GM18870 (cell line): ENCODE measurements around the gene TMX1.
"Not testable (repeated sequence)": the region's sequence is repeated elsewhere in the genome, so short reads cannot be mapped to it uniquely, and the experiment has no call there.

Experiments
- ATAC-seq: cut with Tn5 transposase; IDR thresholded peaks from one replicate; pipeline ENCODE4 v1.9.1; 2021; ENCODE audit warnings: moderate library complexity; ENCODE audit not compliant: unreplicated experiment

The TMX1 gene

DNA sequence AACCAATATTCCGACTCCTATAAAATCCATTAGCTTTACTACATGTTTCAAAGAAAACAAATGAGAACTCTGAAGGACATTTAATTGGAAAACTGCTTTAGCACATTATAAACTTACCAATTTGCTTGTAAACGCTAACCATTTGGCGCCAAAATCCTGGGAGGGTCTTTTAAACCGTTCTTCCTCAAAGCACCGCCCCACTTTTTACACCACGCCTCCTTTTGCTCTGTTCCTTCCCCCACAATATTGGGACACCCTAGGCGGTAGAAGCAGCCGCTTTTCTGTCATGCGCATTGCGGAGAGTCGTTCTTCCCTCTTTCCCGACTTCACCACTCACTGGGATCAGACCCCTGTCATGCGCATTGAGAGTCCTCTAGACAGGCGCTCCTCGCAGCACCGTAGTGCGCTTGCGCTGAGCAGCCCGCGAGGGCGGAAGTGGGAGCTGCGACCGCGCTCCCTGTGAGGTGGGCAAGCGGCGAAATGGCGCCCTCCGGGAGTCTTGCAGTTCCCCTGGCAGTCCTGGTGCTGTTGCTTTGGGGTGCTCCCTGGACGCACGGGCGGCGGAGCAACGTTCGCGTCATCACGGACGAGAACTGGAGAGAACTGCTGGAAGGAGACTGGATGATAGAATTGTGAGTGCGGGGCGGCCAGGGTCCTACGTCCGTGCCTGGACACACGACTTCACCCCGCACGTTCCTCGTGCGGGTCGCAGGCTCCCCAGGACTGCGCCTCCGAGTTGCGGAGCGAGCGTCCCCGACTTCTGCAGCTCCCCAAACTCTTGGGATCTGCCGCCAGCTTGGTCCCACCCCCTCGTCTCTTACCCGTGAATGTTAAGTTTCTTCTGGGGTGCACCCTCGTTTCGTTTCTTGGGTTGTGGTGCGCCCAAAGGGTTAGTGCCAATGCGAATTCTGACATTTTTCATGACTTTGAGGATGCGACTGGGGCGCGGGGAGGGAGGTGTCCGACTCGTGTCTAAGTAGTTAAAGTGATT, at the start of gene TMX1:
TMX1 (plus strand) TSS at position 435 of the 991 bp plus-strand sequence; CDS start at position 481, 46 bp downstream.
- ATAC-seq, result peak; percentile 73

- ATAC-seq, result no peak
Observed at GRCh38 chr14:51201890-51202289, 38.2 kb upstream of the TMX1 start.

DNA sequence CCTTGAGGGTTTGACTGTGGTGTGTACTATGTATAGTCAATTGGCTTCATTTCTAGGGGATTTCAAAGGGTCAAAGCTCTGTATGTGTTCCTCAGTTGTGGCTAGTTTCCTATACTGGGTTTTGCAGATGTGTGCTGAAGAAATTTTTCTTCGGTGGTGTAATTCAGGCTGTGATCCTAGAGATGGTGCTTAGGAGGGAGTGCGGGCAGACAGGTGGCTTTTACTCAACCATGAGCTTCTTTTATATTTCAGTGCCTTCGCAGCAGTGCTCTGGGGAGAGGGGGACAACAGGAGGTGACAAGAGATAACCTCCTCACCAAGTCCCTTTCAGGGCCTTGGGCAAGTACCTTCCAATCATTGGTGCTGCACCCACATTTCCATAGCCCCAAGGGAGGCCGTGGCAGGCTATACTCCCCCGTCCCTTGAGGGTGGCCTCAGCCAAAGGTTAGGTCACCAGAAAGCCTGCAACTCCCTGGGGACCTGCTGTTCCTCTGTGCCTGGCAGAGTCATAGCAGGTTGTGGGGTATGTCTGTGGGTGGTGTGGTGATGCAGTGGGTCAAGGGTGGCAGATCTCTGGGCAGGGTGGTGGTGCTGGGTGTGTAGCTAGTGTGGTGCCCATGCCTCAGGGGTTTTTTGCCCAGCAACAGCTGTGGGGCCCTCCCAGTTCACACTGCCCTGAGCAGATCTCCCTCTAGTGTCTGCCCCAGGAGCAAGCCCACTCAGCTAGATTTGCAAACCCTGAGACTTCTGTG, 37.0 kb upstream of the TMX1 start:
- ATAC-seq, result peak; percentile 51

DNA sequence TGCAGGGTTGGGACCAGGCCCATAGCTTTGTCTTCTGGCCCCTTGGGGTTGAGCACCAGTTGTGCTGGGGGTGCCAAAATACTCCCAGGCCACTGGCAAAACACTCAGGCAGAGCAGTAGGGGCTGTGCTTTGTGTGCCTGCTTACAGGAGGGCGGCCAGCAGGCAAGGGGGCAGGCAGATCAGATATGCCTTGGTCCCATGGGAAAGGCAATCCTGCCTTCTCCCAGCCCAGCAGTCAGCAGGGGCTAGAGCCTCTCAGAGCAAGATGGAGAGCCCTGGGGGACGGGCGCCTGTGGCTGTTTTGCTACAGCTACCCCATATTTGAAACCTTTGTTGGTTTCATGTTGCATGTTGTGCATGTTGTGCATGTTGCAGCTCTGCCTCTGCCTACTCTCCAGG, 36.2 kb upstream of the TMX1 start:
- no peak for ATAC-seq

DNA sequence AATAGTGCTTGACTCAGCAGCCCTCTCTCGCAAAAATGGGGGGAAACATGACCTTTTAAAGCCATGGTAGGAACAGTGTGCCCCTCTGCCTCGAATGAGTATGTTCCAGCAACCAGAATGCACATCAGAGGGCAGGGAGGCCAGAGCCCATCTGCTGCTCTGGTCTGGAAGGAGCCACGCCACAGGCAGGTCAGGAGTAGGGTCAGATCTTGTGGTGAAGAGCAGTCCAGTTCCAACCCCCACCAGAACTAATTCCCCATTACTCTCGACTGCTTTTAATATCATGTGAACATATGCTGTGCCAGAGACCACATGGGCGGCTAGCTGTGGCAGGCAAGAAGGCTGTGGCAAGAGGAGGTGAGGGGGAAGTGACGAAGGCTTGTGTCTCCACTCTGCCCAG, 34.6 kb upstream of the TMX1 start:
- no peak for ATAC-seq

DNA sequence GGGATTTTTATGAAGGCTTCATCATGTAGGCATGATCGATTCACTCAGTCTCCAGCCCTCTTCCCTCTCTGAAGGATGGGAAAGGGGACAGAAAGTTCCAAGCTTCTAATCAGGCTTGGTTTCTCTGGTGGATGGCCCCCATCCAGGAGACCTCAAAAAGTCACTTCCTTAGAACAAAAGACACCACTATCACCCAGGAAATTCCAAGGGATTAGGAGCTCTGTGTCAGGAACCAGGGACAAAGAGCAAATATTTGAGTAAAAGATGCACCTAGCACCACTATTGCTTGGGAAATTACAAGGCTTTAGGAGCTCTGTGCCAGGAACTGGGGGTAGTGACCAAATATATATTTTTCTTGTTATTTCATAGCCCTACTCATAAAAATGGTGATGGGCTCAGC, 33.6 kb upstream of the TMX1 start:
- ATAC-seq, result no peak

DNA sequence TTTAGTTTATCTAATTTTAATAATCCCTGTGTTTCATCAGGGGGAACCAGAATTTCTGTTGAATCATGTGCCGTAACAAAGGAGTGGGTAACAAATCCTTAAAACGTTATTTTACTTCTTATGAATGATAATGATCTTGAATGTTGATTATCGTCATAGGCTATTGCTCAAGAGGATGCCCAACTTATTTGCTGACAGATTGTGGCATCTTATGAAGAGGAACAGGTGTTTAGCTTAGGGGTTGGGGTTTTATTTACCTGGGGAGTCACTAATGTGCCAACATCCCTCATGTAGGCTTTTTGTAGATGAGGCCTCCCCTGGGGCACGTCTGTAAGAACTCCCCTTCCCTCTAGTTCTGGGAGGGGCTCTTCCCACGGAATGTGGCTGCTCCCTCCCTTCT, 32.4 kb upstream of the TMX1 start:
- no peak for ATAC-seq

DNA sequence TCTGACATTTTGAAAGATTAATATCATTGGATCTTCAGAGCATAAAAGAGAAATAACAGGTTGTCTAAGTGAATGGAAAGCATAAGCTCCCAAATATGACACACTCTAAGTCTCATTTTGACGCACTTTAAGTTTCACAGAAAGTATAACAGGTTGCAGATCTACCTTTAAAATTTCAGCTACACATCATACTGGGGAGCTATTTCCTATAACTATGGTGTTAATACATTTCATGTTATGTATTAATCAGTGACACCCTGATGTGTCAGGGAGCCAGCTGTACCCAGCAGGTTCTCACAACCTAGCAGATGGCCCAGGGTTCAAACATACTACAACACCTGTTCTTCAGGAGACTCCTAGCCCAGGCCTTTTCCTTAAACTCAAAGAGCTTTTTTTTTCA, 31.1 kb upstream of the TMX1 start:
- ATAC-seq, result no peak

DNA sequence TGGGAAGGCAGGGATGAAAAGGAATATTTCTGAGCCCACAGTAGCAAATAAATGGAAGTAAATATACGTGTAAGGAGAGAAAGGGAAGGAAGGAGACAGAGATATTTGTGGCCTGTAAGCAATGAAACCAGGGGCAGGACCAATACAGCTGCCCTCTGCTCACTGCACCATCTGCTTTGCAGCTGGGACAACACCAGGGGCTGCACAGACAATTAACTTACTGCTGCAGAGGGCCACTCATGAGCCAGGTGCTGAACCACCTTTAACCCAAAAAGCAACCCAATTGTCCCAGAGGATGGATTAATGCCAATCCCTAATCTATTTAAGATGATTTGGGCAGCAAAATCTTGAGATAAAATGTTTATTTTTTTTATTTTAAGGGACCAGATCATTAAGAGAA, 30.6 kb upstream of the TMX1 start:
- no peak for ATAC-seq

- ATAC-seq, result no peak
Observed at GRCh38 chr14:51210594-51210993, 29.5 kb upstream of the TMX1 start.

DNA sequence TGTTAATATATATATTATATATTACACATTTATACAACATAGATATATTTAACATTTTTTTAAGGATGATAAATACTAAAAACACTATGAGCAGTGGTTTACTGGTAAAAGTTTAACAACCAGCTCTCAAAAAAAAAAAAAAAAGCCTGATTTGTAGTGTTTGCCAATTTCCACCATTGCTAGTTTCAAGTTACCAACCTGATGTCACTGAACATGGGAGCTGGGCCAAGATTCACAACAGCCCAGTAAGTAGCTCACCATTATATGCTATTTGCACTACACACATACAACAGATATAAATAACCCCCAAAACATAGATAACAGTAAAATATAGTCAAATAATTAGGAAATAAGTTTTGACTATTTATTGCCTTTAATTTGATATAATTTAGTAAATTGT, 28.9 kb upstream of the TMX1 start:
- ATAC-seq, result no peak

- no peak for ATAC-seq
Observed at GRCh38 chr14:51216602-51217001, 23.4 kb upstream of the TMX1 start.

- no peak for ATAC-seq
Observed at GRCh38 chr14:51219473-51220448, 20.3 kb upstream of the TMX1 start.

GRCh38 chr14:51223463-51223862, 16.6 kb upstream of the TMX1 start:
- not testable (repeated sequence) for ATAC-seq

- ATAC-seq, result no peak
Observed at GRCh38 chr14:51224551-51224950, 15.5 kb upstream of the TMX1 start.

- ATAC-seq, result no peak
Observed at GRCh38 chr14:51225751-51226150, 14.3 kb upstream of the TMX1 start.

GRCh38 chr14:51228391-51228790, 11.7 kb upstream of the TMX1 start:
- no peak for ATAC-seq

DNA sequence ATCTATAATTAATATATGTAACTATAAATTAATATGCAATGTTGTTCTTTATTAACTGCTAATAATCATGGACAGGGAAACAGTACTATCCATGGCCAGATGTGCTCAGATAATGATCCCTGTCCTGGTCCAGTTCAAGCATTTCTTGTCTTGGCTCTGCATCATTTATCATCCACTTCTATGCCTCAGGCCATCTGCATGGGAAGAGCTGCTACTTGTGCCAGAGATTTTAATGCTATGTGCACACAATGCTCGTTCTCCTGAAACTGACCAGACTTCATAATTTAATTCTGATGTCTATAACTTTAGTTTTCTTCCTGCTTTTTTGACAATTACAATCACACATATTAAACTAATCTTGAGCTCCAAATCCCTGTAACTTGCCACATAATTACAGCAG, 11.2 kb upstream of the TMX1 start:
- ATAC-seq, result no peak

DNA sequence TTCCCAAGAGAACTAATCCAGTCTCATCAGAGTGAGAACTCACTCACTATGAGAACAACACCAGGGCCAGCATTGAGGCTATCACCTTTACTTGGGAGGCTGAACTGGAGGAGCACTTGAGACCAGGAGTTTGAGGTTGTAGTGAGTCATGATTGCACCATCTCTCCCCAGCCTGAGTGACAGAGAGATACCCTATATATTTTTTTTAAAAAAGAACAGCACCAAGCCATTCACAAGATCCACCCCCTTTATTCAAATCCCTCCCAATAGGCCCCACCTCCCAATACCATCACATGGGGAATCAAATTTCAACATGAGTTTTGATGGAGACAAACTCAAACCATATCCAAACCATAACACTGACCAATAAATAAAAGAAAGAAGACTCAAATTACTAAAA, 3.7 kb upstream of the TMX1 start:
- no peak for ATAC-seq

GRCh38 chr14:51240804-51241380, 845 bp downstream of the TMX1 start:
- no peak for ATAC-seq
